ENCODE measurements around the gene SORCS2. TPM values are rescaled to one million over a fixed set of nuclear protein-coding genes. Genes with fewer than 3 reads are reported as not detected.

SORCS2 gene
- total RNA-seq, 4 donors from 2014 or later = 1.1 to 2.5 (median 2.0) TPM

DNA sequence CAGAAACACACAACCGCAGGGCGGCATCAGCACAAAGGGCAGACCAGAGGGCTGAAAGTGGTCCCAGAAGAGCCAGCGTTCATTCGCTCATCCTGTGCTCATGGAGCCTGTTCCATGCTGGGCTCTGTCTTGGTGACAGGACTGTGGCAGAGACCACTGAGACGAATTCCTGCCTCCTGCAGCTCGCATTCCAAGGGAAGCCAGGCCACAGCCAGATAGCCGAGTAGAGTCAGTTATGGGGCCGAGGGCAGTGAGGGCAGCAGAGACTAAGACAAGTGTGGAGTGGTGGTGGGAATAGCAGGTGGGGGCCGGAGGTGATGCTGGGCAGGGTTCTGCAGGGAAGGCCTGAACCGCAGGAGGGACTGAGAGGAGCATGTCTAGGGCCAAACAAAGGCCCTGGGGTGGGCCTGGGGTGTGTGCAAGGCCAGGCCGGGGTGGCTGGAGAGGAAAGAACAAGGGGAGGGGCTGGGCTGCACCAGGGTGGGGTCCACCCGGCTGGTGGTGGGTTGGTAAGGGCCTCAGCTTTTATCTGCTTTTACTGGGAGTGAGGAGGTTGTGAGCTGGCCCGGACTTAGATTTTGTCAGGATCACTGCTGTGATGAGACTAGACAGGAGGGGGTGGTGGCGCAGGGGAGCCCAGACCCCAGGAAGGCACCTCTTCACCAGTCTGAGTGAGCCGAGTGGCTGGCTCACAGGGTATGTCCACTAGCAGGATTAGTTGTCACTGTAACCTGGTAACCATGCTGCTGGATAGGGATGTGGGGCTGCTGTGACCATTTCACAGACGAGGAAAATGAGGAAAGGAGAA lies 236.1 kb downstream of the SORCS2 start:
- DNase-seq = no peak
- peaks cover 2 to 37% (median 6%) of the 10 kb centered on the region in 3 donors for H3K4me1 ChIP-seq
- no peak overlapping the region for H3K27ac ChIP-seq
- intact Hi-C loops (cut with DNase I) = no loop called here
- H3K4me3 ChIP-seq = no peak overlapping the region
- no peaks in the 10 kb centered on the region for H3K27me3 ChIP-seq
- H3K36me3 ChIP-seq = no peaks in the 10 kb centered on the region
- 77 to 80% methylated on average over 11 to 15 of the region's 16 CpGs for WGBS, 2 donors
- no peaks in the 10 kb centered on the region for H3K9me3 ChIP-seq
- TF ChIP-seq, protein P1, sequence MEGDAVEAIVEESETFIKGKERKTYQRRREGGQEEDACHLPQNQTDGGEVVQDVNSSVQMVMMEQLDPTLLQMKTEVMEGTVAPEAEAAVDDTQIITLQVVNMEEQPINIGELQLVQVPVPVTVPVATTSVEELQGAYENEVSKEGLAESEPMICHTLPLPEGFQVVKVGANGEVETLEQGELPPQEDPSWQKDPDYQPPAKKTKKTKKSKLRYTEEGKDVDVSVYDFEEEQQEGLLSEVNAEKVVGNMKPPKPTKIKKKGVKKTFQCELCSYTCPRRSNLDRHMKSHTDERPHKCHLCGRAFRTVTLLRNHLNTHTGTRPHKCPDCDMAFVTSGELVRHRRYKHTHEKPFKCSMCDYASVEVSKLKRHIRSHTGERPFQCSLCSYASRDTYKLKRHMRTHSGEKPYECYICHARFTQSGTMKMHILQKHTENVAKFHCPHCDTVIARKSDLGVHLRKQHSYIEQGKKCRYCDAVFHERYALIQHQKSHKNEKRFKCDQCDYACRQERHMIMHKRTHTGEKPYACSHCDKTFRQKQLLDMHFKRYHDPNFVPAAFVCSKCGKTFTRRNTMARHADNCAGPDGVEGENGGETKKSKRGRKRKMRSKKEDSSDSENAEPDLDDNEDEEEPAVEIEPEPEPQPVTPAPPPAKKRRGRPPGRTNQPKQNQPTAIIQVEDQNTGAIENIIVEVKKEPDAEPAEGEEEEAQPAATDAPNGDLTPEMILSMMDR (IDR thresholded peaks at IDR 0.05) = no peak
- TF ChIP-seq POLR2A (IDR thresholded peaks at IDR 0.05) = no peak

DNA sequence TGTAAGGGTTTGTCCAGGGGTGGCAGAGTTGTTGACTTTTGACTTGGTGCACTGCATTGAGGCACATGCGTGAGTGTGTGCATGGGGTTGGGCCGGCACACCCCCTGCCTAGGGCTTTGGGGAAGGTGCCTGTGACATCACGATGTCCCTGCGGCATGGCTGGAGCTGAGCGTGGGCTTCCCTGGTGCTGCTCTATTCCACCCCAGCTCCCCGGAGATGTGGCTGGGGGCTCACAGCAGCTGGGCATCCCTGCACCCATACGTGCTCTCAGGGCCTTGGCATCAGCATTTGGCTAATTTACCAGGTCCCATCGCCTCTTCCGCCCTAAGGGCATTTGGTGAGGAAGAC lies 236.7 kb downstream of the SORCS2 start:
- Histone ChIP-seq H3K9me3 (no peaks in the 10 kb centered on the region), H3K4me1 (peaks cover 2 to 33% (median 6%) of the 10 kb centered on the region in 3 donors), H3K36me3 (no peaks in the 10 kb centered on the region), H3K4me3 (no peak overlapping the region), H3K27me3 (peaks cover 0 to 5% (median 0%) of the 10 kb centered on the region in 4 donors), H3K27ac (no peak overlapping the region)
- no peak for DNase-seq
- intact Hi-C loops (cut with DNase I) = no loop called here
- TF ChIP-seq POLR2A (IDR thresholded peaks at IDR 0.05) = no peak
- TF ChIP-seq, protein P1 (IDR thresholded peaks at IDR 0.05) = no peak
- 60 to 83% methylated on average over 1 to 7 of the region's 9 CpGs for WGBS, 2 donors

DNA sequence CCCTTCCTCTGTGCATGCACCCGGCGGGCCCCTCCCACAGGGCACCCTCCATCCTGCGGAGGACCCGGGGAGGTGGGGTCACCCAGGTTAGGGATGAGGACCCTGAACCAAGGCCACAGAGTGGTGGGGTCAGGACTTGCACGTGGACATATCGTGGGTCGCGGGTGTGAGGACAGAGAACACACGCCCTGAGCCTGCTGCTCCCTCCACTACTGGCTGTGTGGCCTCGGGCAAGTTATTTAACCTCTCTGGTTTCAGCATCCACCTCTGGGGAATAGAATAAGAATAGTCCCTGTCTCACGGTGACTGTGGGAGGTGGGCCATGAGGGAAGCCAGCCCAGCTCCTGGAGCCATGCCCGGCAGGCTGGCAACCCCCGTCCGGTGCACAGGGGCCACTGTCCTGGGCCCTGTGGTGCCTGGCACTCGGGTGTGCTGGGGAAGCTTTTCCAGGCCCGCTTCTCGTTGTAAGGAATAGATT lies 237.3 kb downstream of the SORCS2 start:
- peaks cover 2 to 30% (median 7%) of the 10 kb centered on the region in 3 donors for H3K4me1 ChIP-seq
- DNase-seq = no peak
- intact Hi-C loops (cut with DNase I) = no loop called here
- H3K4me3 ChIP-seq = no peak overlapping the region
- no peaks in the 10 kb centered on the region for H3K9me3 ChIP-seq
- no peak overlapping the region for H3K27ac ChIP-seq
- no peaks in the 10 kb centered on the region for H3K36me3 ChIP-seq
- 77 to 85% methylated on average over 4 to 12 of the region's 17 CpGs for WGBS, 2 donors
- H3K27me3 ChIP-seq = peaks cover 0 to 9% (median 0%) of the 10 kb centered on the region in 4 donors
- TF ChIP-seq, protein P1 (IDR thresholded peaks at IDR 0.05) = no peak

DNA sequence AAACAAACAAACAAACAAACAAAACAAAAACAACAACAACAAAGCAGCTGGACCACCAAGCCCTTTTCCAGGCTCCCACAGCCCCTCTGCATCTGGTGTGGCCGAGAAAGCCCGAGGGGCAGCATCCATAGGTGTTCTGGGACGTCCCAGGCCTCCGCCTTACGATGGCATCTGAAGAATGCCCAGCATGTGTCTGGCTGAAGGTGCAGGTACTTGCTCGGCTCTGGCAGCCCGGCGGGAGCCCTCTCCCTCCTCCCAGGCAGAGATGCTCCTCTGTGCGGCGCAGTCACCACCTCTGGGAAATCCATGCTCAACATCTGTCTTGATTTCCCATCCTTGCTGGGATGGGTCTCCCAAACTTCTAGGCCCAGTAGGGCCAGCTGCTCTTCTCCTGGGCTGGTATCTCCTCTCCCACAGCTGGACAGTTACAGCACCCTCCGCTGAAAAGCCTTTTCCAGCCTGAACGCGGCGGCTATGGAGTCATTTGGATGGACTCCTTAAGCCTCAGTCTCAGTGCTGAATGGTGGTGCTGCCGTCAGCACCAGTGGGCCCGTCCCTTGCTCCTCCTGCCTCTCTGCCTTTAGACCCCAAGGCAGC lies 238.1 kb downstream of the SORCS2 start:
- Histone ChIP-seq H3K27ac (no peak overlapping the region), H3K4me3 (no peak overlapping the region), H3K27me3 (peaks cover 0 to 9% (median 0%) of the 10 kb centered on the region in 4 donors), H3K4me1 (peaks cover 2 to 29% (median 10%) of the 10 kb centered on the region in 3 donors), H3K9me3 (no peaks in the 10 kb centered on the region), H3K36me3 (no peaks in the 10 kb centered on the region)
- TF ChIP-seq, protein P1 (IDR thresholded peaks at IDR 0.05) = no peak
- no peak for TF ChIP-seq POLR2A (IDR thresholded peaks at IDR 0.05)
- intact Hi-C loops (cut with DNase I) = no loop called here
- 25 to 54% methylated on average over 8 to 14 of the region's 16 CpGs for WGBS, 2 donors
- DNase-seq = no peak

Data from esophagus squamous epithelium (tissue), 5 donors.